ENCODE results near the gene GPR171. TPM values are rescaled to one million over a fixed set of nuclear protein-coding genes. Genes with fewer than 3 reads are reported as not detected.

GPR171 gene
- total RNA-seq, 1 donor from 2014 or later, result 0.35 TPM

DNA sequence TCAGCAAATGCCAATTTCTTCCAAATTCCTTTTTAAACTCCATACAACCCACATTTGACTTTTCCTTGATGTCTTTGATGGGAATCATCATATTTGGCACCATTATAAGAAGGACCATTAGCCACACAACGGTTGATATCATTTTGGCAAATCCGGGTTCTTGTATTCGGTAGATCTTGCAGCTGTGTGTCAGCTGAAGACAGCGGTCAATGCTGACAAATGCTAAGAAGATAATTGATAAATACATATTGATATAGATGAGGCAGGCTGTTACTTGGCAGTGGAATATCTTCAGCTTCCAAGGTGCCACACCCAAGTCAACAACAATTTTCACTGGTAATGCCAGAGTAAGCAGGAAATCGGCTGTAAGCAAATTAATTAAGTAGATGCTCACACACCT is 4.2 kb downstream of the GPR171 start:
- no peaks in the 10 kb centered on the region for H3K27me3 Mint-ChIP-seq
- POLR2A ChIA-PET, result no interaction called here
- no peak overlapping the region for H3K27ac Mint-ChIP-seq
- DNase-seq (no peak), ATAC-seq (ENCODE audit: low read depth) (no peak)
- no peaks in the 10 kb centered on the region for H3K36me3 Mint-ChIP-seq (ENCODE audit: low read depth)
- TF ChIP-seq, protein P1, sequence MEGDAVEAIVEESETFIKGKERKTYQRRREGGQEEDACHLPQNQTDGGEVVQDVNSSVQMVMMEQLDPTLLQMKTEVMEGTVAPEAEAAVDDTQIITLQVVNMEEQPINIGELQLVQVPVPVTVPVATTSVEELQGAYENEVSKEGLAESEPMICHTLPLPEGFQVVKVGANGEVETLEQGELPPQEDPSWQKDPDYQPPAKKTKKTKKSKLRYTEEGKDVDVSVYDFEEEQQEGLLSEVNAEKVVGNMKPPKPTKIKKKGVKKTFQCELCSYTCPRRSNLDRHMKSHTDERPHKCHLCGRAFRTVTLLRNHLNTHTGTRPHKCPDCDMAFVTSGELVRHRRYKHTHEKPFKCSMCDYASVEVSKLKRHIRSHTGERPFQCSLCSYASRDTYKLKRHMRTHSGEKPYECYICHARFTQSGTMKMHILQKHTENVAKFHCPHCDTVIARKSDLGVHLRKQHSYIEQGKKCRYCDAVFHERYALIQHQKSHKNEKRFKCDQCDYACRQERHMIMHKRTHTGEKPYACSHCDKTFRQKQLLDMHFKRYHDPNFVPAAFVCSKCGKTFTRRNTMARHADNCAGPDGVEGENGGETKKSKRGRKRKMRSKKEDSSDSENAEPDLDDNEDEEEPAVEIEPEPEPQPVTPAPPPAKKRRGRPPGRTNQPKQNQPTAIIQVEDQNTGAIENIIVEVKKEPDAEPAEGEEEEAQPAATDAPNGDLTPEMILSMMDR (IDR thresholded peaks at IDR 0.05), result no peak
- no peaks in the 10 kb centered on the region for H3K4me1 Mint-ChIP-seq
- CTCF ChIA-PET, result no interaction called here
- no peak overlapping the region for H3K4me3 Mint-ChIP-seq
- no peaks in the 10 kb centered on the region for H3K9me3 Mint-ChIP-seq
- intact Hi-C loops (cut with micrococcal nuclease), result no loop called here

DNA sequence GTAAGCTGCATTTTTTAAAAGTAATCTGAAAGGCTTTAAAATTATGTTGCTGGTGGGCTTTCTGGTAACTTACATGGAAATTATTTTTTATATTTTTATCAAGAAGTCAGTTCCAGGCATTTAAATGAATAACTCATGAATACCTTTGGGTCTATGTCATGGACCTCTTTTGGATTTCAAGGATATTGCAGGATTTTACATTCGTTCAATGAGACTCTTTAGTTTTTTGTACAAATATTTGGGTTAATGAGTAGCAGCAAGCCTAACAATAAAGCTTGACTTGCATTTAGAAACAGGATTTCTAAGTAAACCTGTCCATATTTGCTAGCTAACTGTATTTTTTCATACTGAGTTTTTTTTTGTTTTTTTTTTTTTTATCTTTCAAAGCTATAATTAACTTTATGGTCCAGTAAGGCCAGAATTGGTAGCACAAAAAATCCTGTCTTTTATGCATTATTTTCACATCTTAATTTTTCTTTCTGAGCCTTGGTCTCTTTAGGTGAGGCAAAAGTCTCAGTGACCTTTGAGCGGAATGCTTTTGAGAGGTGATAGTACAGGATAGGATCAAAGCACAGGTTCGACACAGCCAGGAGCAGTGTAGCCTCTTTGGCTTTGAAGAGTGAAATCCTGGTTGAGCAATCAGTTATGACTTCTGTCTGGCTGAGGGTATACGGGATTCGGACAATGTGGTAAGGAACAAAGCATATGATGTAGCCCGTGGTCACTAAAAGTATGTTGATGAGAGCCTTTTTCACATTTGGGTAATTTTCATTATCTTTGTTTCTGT is 4.8 kb downstream of the GPR171 start:
- TF ChIP-seq, protein P1 (IDR thresholded peaks at IDR 0.05), result no peak
- Mint-ChIP-seq H3K36me3 (ENCODE audit: low read depth) (no peaks in the 10 kb centered on the region), H3K27me3 (no peaks in the 10 kb centered on the region), H3K9me3 (no peaks in the 10 kb centered on the region), H3K27ac (no peak overlapping the region), H3K4me3 (no peak overlapping the region), H3K4me1 (no peaks in the 10 kb centered on the region)
- POLR2A ChIA-PET, result no interaction called here
- no peak for DNase-seq
- intact Hi-C loops (cut with micrococcal nuclease), result no loop called here
- CTCF ChIA-PET, result no interaction called here
- no peak for ATAC-seq (ENCODE audit: low read depth)

DNA sequence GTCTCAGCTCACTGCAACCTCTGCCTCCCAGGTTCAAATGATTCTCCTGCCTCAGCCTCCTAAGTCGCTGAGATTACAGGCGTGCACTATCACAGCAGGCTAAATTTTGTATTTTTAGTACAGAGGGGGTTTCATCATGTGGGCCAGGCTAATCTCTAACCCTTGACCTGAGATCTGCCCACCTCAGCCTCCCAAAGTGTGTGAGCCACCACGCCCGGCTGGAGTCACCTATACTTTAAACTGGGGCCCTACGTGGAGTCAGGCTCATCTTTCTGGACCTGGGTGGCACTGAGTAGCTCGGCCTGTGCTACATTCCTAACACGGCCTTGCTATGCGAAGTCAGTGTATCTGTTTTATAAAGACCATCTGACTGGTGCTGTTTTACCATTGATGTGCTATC is 5.8 kb downstream of the GPR171 start:
- H3K9me3 Mint-ChIP-seq, result no peaks in the 10 kb centered on the region
- POLR2A ChIA-PET, result no interaction called here
- no peaks in the 10 kb centered on the region for H3K36me3 Mint-ChIP-seq (ENCODE audit: low read depth)
- no peaks in the 10 kb centered on the region for H3K4me1 Mint-ChIP-seq
- no peak overlapping the region for H3K27ac Mint-ChIP-seq
- no peak overlapping the region for H3K4me3 Mint-ChIP-seq
- TF ChIP-seq, protein P1 (IDR thresholded peaks at IDR 0.05), result no peak
- ATAC-seq (ENCODE audit: low read depth), result no peak
- H3K27me3 Mint-ChIP-seq, result no peaks in the 10 kb centered on the region
- CTCF ChIA-PET, result no interaction called here
- DNase-seq, result no peak
- intact Hi-C loops (cut with micrococcal nuclease), result no loop called here

DNA sequence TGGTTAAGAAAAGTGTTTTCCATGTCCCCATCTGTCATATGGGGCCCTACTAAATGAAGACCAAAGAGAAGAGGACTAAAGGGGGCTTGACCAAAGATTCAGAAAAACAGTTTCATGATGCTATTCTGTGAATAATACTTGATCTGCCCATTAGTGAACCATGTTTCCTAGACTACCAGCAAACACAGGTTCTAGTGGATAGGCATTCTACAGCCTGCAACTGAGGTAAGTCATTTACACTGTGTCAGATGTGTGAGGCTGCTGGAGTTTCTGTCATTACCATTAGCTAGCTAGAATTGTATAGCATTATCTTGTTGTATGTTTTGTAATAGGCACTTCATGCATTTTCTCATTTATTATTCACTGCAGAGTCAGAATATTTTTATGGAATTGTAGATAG is 6.6 kb downstream of the GPR171 start:
- Mint-ChIP-seq H3K27me3 (no peaks in the 10 kb centered on the region), H3K4me3 (no peak overlapping the region), H3K9me3 (no peaks in the 10 kb centered on the region), H3K4me1 (no peaks in the 10 kb centered on the region), H3K36me3 (ENCODE audit: low read depth) (no peaks in the 10 kb centered on the region), H3K27ac (no peak overlapping the region)
- ChIA-PET CTCF (interaction anchor here (1.2 kb wide), 1 partner anchor 11 kb away, joined by 3 read pairs; no protein-coding TSS in a partner anchor), POLR2A (no interaction called here)
- ATAC-seq (ENCODE audit: low read depth), result no peak
- no peak for DNase-seq
- TF ChIP-seq, protein P1 (IDR thresholded peaks at IDR 0.05), result no peak
- intact Hi-C loops (cut with micrococcal nuclease), result no loop called here

DNA sequence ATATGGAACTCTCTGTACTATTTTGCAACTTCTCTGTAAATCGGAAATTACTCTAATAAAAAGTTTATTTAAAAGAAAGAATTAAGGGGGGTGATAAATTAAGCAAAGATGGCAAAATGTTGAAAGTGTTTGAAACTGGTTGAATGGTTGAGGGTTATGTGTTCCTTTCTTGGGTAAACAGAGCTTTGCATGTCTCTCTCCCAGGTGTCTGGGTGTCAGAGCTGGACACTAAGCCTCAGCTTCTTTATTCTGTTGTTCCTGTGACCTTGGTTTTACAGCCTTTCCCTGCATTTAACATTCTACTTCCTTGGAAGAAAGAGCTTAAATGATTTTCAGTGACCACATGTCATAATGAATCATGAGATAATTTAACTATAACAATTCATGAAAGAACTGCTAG is 7.2 kb downstream of the GPR171 start:
- no peaks in the 10 kb centered on the region for H3K27me3 Mint-ChIP-seq
- POLR2A ChIA-PET, result no interaction called here
- no peaks in the 10 kb centered on the region for H3K36me3 Mint-ChIP-seq (ENCODE audit: low read depth)

More for the DNA sequence above, 7.2 kb downstream of the GPR171 start:
- ATAC-seq (ENCODE audit: low read depth), result no peak
- Mint-ChIP-seq H3K4me1 (no peaks in the 10 kb centered on the region), H3K4me3 (no peak overlapping the region), H3K27ac (no peak overlapping the region), H3K9me3 (no peaks in the 10 kb centered on the region)
- TF ChIP-seq, protein P1 (IDR thresholded peaks at IDR 0.05), result no peak
- intact Hi-C loops (cut with micrococcal nuclease), result no loop called here
- CTCF ChIA-PET, result interaction anchor here (1.2 kb wide), 1 partner anchor 12 kb away, joined by 3 read pairs; no protein-coding TSS in a partner anchor
- no peak for DNase-seq

Data from activated B cell treated with CpG ODN at 0.5 μM for 24 hours (primary cell).